Measurements from ENCODE around the gene PARD3B. TPM values are rescaled to one million over a fixed set of nuclear protein-coding genes. Genes with fewer than 3 reads are reported as not detected.

PARD3B gene
- total and polyA plus RNA-seq, 8 donors = 18.5 to 24.6 (median 21.1) TPM

DNA sequence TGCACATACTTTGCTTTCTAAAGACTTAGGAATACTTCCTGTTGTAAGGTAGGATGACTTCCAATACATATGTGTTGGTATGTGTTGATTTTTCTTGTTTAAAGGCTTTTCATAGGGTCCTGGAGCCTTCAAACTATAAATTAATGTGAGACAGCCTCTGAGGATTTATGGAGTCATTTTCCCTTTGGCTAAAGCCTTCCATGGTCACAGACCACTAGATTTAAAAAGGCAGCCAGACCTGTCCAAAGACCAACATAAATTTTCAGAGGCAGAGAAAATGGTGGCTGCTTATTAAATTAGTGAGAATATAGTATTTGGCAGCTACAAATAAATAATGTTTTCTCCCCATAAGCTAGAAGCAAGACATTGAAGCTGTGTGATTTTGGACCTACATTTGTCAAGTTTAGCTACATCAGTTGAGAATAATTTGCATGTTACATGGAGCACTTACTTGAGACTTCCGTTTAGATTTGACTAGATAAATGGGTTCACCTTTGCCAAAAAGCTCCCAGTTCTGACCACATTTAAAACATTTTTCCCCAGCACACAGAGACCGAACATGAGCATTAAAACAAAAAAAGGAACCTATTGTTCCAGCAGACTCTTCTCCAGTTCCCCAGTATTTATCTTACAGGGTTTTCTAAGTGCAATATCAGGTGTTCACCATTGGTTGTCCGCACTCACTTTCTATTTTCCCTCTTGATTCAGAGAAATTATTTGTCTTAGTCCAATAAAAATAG lies 402.9 kb downstream of the PARD3B start:
- intact Hi-C loops (cut with DNase I) = no loop called here
- H3K36me3 ChIP-seq = no peaks in the 10 kb centered on the region
- H3K27me3 ChIP-seq = no peaks in the 10 kb centered on the region
- no peaks in the 10 kb centered on the region for H3K4me1 ChIP-seq
- H3K4me3 ChIP-seq = no peak overlapping the region
- no peak overlapping the region for H3K27ac ChIP-seq
- H3K9me3 ChIP-seq = peaks cover 0 to 14% of the 10 kb centered on the region in 2 donors
- ATAC-seq = no peak
- TF ChIP-seq CTCF (IDR thresholded peaks at IDR 0.05) = no peak
- DNase-seq = no peak

DNA sequence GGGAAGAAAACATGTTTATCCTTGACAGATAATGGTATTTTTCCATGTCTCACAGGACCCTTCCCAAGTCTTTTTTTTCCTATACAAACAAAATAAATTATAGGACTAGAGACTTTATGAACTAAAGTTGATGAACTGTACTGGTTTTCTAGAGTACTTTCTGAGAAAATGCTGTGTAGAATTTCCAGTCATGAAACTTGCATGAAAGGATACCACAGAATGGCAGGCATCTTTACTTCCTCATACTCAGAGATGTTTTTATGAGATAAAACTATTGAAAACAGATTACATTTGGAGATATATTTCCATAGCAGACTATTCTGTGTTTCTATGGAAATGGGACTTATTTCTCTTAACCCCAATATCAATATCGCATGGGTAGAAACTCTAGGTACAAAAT lies 403.5 kb downstream of the PARD3B start:
- no peak for ATAC-seq
- intact Hi-C loops (cut with DNase I) = no loop called here
- H3K27ac ChIP-seq = no peak overlapping the region
- H3K4me3 ChIP-seq = no peak overlapping the region
- no peak for DNase-seq
- TF ChIP-seq CTCF (IDR thresholded peaks at IDR 0.05) = no peak
- H3K27me3 ChIP-seq = no peaks in the 10 kb centered on the region
- peaks cover 0 to 14% of the 10 kb centered on the region in 2 donors for H3K9me3 ChIP-seq
- H3K36me3 ChIP-seq = no peaks in the 10 kb centered on the region
- no peaks in the 10 kb centered on the region for H3K4me1 ChIP-seq

DNA sequence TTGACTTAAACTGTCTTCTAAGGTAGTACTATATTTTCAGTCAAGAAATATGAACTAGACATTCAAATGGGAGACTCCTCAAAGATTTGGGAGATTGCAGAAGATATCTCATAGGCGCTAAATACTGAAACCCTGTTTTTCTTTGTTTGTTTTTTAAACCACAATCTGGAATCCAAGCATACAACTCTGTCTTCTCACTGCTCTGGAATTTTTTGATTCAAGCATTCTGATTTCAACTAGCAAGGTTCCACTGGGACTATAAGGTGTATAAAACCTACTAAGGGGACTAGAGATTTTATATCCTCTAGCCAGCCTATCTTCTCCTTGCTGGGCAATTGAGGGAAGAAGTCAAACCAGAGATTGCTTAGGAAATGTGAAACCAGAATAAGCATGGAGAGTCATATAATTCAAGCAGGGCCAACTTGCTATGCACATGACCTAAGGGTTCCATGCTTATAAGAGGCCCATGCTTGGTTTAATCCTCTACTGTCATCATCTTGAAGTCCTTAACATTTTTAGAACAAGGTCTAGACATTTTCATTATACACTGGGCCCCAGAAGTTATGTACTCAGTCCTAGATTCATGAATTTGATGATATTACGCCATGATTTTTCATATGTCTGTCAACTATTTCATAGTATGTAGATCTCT lies 405.5 kb downstream of the PARD3B start:
- Histone ChIP-seq H3K4me1 (no peaks in the 10 kb centered on the region), H3K36me3 (no peaks in the 10 kb centered on the region), H3K27ac (no peak overlapping the region), H3K9me3 (no peaks in the 10 kb centered on the region), H3K4me3 (no peak overlapping the region), H3K27me3 (no peaks in the 10 kb centered on the region)
- DNase-seq = no peak
- intact Hi-C loops (cut with DNase I) = no loop called here
- TF ChIP-seq CTCF (IDR thresholded peaks at IDR 0.05) = no peak
- no peak for ATAC-seq

GRCh38 chr2:204958371-204958770 lies 413.1 kb downstream of the PARD3B start:
- Histone ChIP-seq H3K9me3 (no peaks in the 10 kb centered on the region), H3K27me3 (no peaks in the 10 kb centered on the region), H3K36me3 (no peaks in the 10 kb centered on the region), H3K27ac (no peak overlapping the region), H3K4me3 (no peak overlapping the region), H3K4me1 (no peaks in the 10 kb centered on the region)
- DNase-seq = no peak
- no peak for TF ChIP-seq CTCF (IDR thresholded peaks at IDR 0.05)
- no peak for ATAC-seq
- intact Hi-C loops (cut with DNase I) = no loop called here

DNA sequence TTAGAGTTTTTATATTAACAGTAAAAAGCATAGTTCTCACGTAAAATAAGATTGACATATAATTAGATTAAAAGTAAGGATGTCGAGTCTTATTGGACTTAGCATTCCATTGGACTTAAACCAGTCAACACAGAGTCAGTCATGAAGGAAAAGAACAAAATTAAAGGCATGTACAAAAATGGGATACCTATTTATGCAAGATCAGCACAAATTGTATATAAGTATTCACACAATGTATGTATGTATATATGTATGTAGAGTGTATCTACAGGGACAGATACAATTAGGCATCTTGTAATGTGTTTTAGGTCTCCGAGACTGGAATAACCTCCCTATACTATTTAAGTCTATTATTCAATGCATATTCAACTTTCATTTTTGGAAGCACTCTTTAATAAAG lies 419.1 kb downstream of the PARD3B start:
- intact Hi-C loops (cut with DNase I) = no loop called here
- Histone ChIP-seq H3K36me3 (no peaks in the 10 kb centered on the region), H3K9me3 (no peaks in the 10 kb centered on the region), H3K4me1 (no peaks in the 10 kb centered on the region), H3K4me3 (no peak overlapping the region), H3K27me3 (no peaks in the 10 kb centered on the region), H3K27ac (no peak overlapping the region)
- ATAC-seq (no peak), DNase-seq (no peak)
- TF ChIP-seq CTCF (IDR thresholded peaks at IDR 0.05) = no peak
